B cell (primary cell): Measurements from ENCODE around the gene EPN2. TPM values are rescaled to one million over a fixed set of nuclear protein-coding genes. Genes with fewer than 3 reads are reported as not detected.

Experiments used
- ATAC-seq: fragments of 200-7000 bp; cut with Tn5 transposase; one replicate; pipeline ENCODE4 v1.10.0; 2021; ENCODE audit warnings: low read depth, mild to moderate bottlenecking, moderate number of reproducible peaks, moderate library complexity
- CTCF ChIA-PET: fragments of 350-600 bp; sonication (Branson Sonifier 250); formaldehyde crosslinking; loops from one replicate; lab custom pipeline; 2021; ENCODE audit warnings: antibody characterized with exemption, inconsistent platforms; lab: Charles Lee
- POLR2A ChIA-PET: fragments of 350-600 bp; sonication (Branson Sonifier 250); formaldehyde crosslinking; loops from one replicate; lab custom pipeline; 2021; ENCODE audit warnings: antibody characterized with exemption; lab: Charles Lee
- DNase-seq: peaks from one replicate; pipeline ENCODE4 v3.0.0; 2013
- H2AFZ ChIP-seq: 2 replicates; pipeline ENCODE4 v1.6.1; 2012; ENCODE audit warnings: mild to moderate bottlenecking, low read depth, low read length; ENCODE audit not compliant: insufficient read depth, poor library complexity, severe bottlenecking
- H3K27ac ChIP-seq, 2 donors: 1 replicate in 1 of 2; 2 replicates in 1 of 2; pipeline ENCODE4 v1.5.1; 2012 to 2013; ENCODE audit warnings: low read length in 2 of 2, mild to moderate bottlenecking in 2 of 2, moderate library complexity in 1 of 2
- H3K27me3 ChIP-seq, 4 experiments: fragments of 200-600 bp in 1 of 4; sonication (generic) in 1 of 4; replicated peaks in 1 of 4; 1 replicate in 2 of 4; 2 replicates in 2 of 4; pipeline versions ENCODE4 v1.6.1 to v1.7.0; 2013 to 2016; ENCODE audit warnings: low read length in 3 of 4, mild to moderate bottlenecking in 2 of 4, mixed read lengths in 1 of 4, moderate library complexity in 1 of 4; ENCODE audit not compliant: insufficient read depth in 4 of 4, control insufficient read depth in 3 of 4; ENCODE audit errors: control extremely low read depth in 1 of 4
- H3K36me3 ChIP-seq, 2 experiments: replicated peaks in 1 of 2; 1 replicate in 1 of 2; 2 replicates in 1 of 2; pipeline versions ENCODE4 v1.6.1 to v1.7.1; 2013; ENCODE audit warnings: low read length in 1 of 2; ENCODE audit not compliant: insufficient read depth in 2 of 2, control insufficient read depth in 1 of 2; ENCODE audit errors: control extremely low read depth in 1 of 2, extremely low read depth in 1 of 2
- H3K4me1 ChIP-seq, 2 donors: fragments of 200-600 bp in 1 of 2; sonication (generic) in 1 of 2; 1 replicate in 1 of 2; 2 replicates in 1 of 2; pipeline versions ENCODE4 v1.5.1 to v1.6.1; 2013 to 2017; ENCODE audit warnings: low read length in 2 of 2; ENCODE audit not compliant: control insufficient read depth in 2 of 2, insufficient read depth in 2 of 2
- H3K4me2 ChIP-seq: replicated peaks from 2 replicates; pipeline ENCODE3; 2012; ENCODE audit warnings: mild to moderate bottlenecking, low read depth, low read length; ENCODE audit not compliant: poor library complexity, severe bottlenecking
- H3K4me3 ChIP-seq, 5 experiments: fragments of 200-600 bp in 1 of 5; sonication (generic) in 1 of 5; 1 replicate in 3 of 5; 2 replicates in 2 of 5; pipeline versions ENCODE4 v1.5.1 to v1.7.0; 2011 to 2016; ENCODE audit warnings: low read length in 4 of 5, mild to moderate bottlenecking in 4 of 5, low read depth in 2 of 5, control low read depth in 1 of 5, moderate library complexity in 1 of 5; ENCODE audit not compliant: insufficient read depth in 1 of 5; ENCODE audit errors: control extremely low read depth in 1 of 5, extremely low read depth in 1 of 5
- H3K79me2 ChIP-seq: fragments of 200-600 bp; sonication (generic); one replicate; pipeline ENCODE4 v1.6.0; 2016; ENCODE audit warnings: low read length; ENCODE audit not compliant: control insufficient read depth, insufficient read depth
- H3K9ac ChIP-seq: fragments of 200-600 bp; sonication (generic); 2 replicates; pipeline ENCODE4 v1.6.1; 2017; ENCODE audit warnings: mild to moderate bottlenecking, low read length, moderate library complexity
- H3K9me3 ChIP-seq, 3 donors: one replicate each; pipeline versions ENCODE4 v1.6.1 to v1.7.1; 2013; ENCODE audit warnings: low read length in 2 of 3; ENCODE audit not compliant: control insufficient read depth in 2 of 3, insufficient read depth in 1 of 3; ENCODE audit errors: control extremely low read depth in 1 of 3
- H4K20me1 ChIP-seq: 2 replicates; pipeline ENCODE4 v1.6.0; 2012; ENCODE audit warnings: mild to moderate bottlenecking, low read length; ENCODE audit not compliant: insufficient read depth, control insufficient read depth, poor library complexity, severe bottlenecking
- H3K27ac Mint-ChIP-seq: one replicate; pipeline ENCODE4 v1.8.0; 2021; ENCODE audit warnings: mixed read lengths
- H3K27me3 Mint-ChIP-seq: one replicate; pipeline ENCODE4 v1.8.0; 2021; ENCODE audit warnings: mixed read lengths
- H3K4me1 Mint-ChIP-seq: one replicate; pipeline ENCODE4 v1.8.0; 2021; ENCODE audit warnings: mixed read lengths
- H3K4me3 Mint-ChIP-seq: one replicate; pipeline ENCODE4 v1.8.0; 2021; ENCODE audit warnings: mixed read lengths
- H3K9me3 Mint-ChIP-seq: one replicate; pipeline ENCODE4 v1.8.0; 2022; ENCODE audit warnings: mixed read lengths; ENCODE audit not compliant: insufficient read depth
- EZH2 ChIP-seq: IDR thresholded peaks from 2 replicates; pipeline ENCODE4 v1.6.1; 2012; ENCODE audit warnings: borderline replicate concordance, low read depth, mild to moderate bottlenecking, moderate library complexity, low read length; ENCODE audit not compliant: insufficient read depth, poor library complexity, severe bottlenecking
- WGBS: methylation state at CpG from one replicate; pipeline ENCODE4 v1.1.5; 2013; ENCODE audit warnings: missing lambda C conversion rate; ENCODE audit not compliant: insufficient coverage; 5-methylcytosine and 5-hydroxymethylcytosine counted together
- intact Hi-C: fragments of 100-400 bp; cut with micrococcal nuclease; formaldehyde crosslinking; loops from one replicate; pipeline ENCODE4 v1.10.0; 2022
- polyA plus RNA-seq: library from polyadenylated mRNA; depleted of rRNA; stranded (reverse); fragments of >200 nt; gene quantifications from 2 replicates; pipeline ENCODE4 v1.2.3, GENCODE V29; 2012
- total RNA-seq, 2 donors: library from RNA; stranded (reverse); fragments of 120-200 nt in 1 of 2; gene quantifications; 1 replicate in 1 of 2; 2 replicates in 1 of 2; pipeline versions ENCODE4 v1.2.3 to v1.2.4, GENCODE V29; 2013 to 2022
- TF ChIP-seq, protein P1 (sequence below): fragments of 200-600 bp; IDR thresholded peaks from one replicate; pipeline ENCODE4 v1.8.0; 2022; ENCODE audit warnings: antibody characterized with exemption, mild to moderate bottlenecking

The EPN2 gene
- total and polyA plus RNA-seq, 2 donors (not counting 1 experiment from before 2014, with no cell fraction given): 15.7 to 35.6 TPM

GRCh38 chr17:19261426-19261825 is 24.3 kb downstream of the EPN2 start:
- Histone ChIP-seq H3K9me3 (no peaks in the 10 kb centered on the region), H2AFZ (no peak overlapping the region), H3K9ac (no peak overlapping the region), H4K20me1 (no peaks in the 10 kb centered on the region), H3K27me3 (peaks cover 0 to 6% (median 0%) of the 10 kb centered on the region in 4 experiments), H3K4me2 (no peak overlapping the region), H3K79me2 (peaks cover 12% of the 10 kb centered on the region), H3K4me1 (no peaks in the 10 kb centered on the region), H3K27ac (no peak overlapping the region), H3K4me3 (no peak overlapping the region), H3K36me3 (no peaks in the 10 kb centered on the region)
- intact Hi-C loops: no loop called here
- Mint-ChIP-seq H3K4me1 (peaks cover 13% of the 10 kb centered on the region), H3K9me3 (no peaks in the 10 kb centered on the region), H3K27ac (no peak overlapping the region), H3K27me3 (peaks cover 9% of the 10 kb centered on the region), H3K4me3 (no peak overlapping the region)
- ATAC-seq (no peak), DNase-seq (no peak)
- no peak for TF ChIP-seq EZH2
- TF ChIP-seq, protein P1, sequence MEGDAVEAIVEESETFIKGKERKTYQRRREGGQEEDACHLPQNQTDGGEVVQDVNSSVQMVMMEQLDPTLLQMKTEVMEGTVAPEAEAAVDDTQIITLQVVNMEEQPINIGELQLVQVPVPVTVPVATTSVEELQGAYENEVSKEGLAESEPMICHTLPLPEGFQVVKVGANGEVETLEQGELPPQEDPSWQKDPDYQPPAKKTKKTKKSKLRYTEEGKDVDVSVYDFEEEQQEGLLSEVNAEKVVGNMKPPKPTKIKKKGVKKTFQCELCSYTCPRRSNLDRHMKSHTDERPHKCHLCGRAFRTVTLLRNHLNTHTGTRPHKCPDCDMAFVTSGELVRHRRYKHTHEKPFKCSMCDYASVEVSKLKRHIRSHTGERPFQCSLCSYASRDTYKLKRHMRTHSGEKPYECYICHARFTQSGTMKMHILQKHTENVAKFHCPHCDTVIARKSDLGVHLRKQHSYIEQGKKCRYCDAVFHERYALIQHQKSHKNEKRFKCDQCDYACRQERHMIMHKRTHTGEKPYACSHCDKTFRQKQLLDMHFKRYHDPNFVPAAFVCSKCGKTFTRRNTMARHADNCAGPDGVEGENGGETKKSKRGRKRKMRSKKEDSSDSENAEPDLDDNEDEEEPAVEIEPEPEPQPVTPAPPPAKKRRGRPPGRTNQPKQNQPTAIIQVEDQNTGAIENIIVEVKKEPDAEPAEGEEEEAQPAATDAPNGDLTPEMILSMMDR: no peak
- POLR2A ChIA-PET: no interaction called here
- CTCF ChIA-PET: interaction anchor here (1.3 kb wide), 1 partner anchor 10 kb away, joined by 3 read pairs; no protein-coding TSS in a partner anchor
- no CpG with 5 or more reads among the region's 2 CpGs for WGBS

DNA sequence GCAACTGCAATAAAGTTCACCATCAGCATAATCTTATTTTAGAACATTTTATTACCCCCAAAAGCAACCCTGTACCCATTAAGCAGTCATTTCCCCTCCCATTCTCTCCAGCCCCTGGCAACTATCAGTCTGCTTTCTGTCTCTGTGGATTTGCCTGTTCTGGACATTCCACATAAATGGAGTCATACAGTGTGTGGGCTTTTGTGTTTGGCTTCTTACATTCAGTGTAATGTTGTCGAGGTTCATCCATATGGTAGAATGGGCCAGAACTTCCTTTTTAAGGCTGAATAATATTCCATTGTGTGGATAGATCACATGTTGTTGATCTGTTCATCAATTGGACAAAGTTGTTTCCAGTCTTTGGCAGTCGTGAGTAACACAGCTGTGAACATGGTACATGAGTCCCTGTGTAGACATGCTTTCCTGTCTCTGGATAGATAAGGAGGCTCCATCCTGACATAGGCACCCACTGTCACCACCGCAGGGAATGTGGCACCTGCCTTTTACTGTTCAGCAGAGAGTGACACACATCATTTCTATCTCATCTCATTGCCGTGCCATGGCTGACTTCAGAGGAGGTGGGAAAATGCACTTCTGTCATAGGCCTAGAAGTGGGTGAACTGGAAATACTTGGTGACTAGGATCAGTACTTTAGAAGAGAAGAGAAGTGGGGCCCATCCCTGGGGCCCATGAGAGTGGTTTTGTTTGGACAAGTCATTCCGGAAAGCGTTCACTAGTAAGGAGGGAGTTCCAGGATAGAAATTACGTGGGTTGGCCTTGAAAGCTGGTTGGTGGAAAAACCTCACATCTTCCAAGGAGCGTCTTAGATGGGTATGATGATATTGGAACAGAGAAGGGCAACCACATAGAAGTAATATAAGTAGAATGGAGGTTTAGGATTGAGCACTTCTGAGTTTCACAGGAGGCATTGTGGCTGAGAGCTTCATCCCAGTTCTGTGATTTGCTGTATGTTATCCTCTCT is 25.8 kb downstream of the EPN2 start:
- no peak for ATAC-seq
- Histone ChIP-seq H3K9ac (no peak overlapping the region), H3K9me3 (no peaks in the 10 kb centered on the region), H2AFZ (no peak overlapping the region), H3K36me3 (no peaks in the 10 kb centered on the region), H3K79me2 (peaks cover 12% of the 10 kb centered on the region), H3K27ac (no peak overlapping the region), H3K4me2 (no peak overlapping the region), H3K4me1 (no peaks in the 10 kb centered on the region), H3K4me3 (no peak overlapping the region), H4K20me1 (no peaks in the 10 kb centered on the region), H3K27me3 (peaks cover 0 to 6% (median 0%) of the 10 kb centered on the region in 4 experiments)
- intact Hi-C loops: no loop called here
- WGBS: 97% methylated on average over 5 of the region's 8 CpGs
- Mint-ChIP-seq H3K27me3 (peaks cover 9% of the 10 kb centered on the region), H3K4me3 (no peak overlapping the region), H3K27ac (peak overlapping the region; percentile 17), H3K4me1 (peaks cover 13% of the 10 kb centered on the region), H3K9me3 (no peaks in the 10 kb centered on the region)
- no peak for TF ChIP-seq EZH2
- TF ChIP-seq, protein P1: no peak
- no peak for DNase-seq
- ChIA-PET POLR2A (no interaction called here), CTCF (no interaction called here)
